ENCODE measurements around the gene ATP1B2. TPM values are rescaled to one million over a fixed set of nuclear protein-coding genes. Genes with fewer than 3 reads are reported as not detected.

Gene ATP1B2
- total RNA-seq, 1 donor from 2014 or later = 7.7 TPM

DNA sequence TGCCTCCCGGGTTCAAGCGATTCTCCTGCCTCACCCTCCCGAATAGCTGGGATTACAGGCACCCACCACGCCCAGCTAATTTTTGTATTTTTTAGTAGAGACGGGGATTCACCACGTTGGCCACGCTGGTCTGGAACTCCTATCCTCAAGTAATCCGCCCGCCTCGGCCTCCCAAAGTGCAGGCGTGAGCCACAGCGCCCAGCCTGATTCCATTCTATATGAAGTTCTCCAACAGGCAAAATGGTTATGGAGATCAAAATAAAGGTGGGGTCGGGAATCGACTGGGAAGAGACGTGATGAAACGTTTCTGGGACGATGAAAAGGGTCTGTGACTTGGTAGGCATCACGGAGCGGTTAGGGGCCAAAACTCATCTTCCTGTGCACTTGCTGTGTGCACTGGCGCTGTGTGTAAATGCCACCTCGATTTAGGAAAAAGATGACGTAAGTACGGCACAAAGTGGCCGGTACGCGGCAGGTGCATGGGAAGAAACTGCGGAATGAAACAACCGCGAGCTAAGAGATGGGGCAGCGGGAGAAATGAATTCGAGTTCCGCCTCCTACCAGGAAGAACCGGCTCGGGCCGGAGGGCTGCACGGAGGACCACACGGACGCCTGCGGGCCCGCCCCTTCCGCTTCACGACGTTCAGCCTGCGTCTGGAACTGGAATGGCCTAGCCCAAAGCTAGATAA lies 35.0 kb downstream of the ATP1B2 start:
- DNase-seq (ENCODE audit: low spot score) = peak; percentile 95

DNA sequence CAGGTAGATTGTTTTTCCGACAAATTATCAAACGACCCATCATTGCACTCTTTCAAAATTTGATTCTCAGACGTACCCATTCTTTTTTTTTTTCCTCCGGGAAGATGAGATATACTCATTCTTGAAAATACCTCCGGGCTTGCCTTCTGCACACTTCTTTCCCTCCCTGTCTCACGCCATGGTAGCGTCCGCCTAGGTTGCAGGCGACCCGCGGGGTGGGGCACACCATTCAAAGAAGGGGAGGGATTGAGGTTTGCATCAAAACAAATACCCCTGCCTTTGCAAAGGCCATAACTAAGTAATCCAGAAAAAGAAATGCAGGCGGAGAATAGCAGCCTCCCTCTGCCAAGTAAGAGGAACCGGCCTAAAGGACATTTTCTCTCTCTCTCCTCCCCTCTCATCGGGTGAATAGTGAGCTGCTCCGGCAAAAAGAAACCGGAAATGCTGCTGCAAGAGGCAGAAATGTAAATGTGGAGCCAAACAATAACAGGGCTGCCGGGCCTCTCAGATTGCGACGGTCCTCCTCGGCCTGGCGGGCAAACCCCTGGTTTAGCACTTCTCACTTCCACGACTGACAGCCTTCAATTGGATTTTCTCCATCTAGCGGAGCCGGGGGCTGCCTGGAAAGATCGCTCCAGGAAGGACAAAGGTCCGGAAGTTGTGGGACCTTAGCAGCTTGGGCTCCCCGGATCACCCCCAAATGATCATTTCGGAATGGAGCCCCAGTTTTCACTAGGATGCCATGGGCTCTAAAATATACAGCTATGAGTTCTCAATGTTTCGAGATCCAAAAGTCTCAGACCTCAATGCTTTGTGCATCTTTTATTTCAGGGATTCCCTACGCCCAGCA lies 35.7 kb downstream of the ATP1B2 start:
- peak; percentile 72 for DNase-seq (ENCODE audit: low spot score)

DNA sequence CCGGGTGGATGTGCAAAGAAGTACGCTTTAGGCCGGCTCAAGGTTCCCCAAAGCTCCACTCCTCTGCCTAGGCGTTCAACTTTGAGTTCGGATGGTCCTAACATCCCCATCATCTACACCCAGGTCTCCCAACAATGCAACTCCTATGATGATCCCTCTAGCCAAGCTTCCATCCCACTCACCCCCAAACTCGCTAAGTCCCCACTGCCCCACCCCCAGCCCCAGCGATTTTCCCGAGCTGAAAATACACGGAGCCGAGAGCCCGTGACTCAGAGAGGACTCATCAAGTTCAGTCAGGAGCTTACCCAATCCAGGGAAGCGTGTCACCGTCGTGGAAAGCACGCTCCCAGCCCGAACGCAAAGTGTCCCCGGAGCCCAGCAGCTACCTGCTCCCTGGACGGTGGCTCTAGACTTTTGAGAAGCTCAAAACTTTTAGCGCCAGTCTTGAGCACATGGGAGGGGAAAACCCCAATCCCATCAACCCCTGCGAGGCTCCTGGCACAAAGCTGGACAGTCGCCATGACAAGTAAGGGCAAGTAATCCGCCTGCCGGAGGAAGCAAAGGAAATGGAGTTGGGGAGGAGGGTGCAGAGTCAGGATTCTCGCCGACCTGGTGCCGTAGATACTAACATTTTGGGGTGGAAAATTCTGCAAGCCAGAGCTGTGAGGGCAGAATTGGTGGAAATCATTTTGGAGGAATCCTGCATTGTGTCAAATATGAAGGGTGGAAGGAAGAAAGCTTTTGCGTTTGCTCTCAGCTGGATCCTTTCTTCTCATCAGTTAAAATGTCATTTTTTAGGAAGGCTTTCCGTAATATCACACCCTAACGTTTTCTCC lies 36.6 kb downstream of the ATP1B2 start, which contains the start of gene TP53:
Gene TP53 (minus strand): TSS at position 419 of the 836 bp plus-strand sequence. CDS start 10,896 bp downstream, outside the sequence.
- peak; percentile 94 for DNase-seq (ENCODE audit: low spot score)

DNA sequence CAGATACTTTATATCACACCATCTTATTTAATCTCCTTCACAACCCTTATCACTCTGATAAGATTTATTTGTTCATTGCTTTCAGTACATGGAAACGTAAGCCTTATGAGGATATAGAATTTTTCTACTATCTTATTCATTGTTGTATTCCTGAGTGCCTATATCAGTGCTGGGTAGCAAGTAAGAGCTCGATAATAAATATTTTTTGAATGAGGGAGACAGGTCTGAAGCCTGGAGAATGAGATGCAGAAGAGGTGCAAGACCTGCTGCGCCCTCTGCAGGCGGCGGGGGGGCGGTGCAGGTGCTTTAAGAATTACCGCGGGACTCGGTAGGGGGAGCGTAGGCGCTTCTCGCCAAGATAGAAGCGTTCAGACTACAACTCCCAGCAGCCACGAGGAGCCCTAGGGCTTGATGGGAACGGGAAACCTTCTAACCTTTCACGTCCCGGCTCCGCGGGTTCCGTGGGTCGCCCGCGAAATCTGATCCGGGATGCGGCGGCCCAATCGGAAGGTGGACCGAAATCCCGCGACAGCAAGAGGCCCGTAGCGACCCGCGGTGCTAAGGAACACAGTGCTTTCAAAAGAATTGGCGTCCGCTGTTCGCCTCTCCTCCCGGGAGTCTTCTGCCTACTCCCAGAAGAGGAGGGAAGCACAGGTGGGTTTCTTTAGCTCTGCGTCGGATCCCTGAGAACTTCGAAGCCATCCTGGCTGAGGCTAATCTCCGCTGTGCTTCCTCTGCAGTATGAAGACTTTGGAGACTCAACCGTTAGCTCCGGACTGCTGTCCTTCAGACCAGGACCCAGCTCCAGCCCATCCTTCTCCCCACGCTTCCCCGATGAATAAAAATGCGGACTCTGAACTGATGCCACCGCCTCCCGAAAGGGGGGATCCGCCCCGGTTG lies 37.4 kb downstream of the ATP1B2 start, which contains the start of gene WRAP53:
Gene WRAP53 (plus strand): TSS at position 570 of the 900 bp plus-strand sequence. CDS start 172 bp downstream, at position 742.
- peak; percentile 98 for DNase-seq (ENCODE audit: low spot score)

DNA sequence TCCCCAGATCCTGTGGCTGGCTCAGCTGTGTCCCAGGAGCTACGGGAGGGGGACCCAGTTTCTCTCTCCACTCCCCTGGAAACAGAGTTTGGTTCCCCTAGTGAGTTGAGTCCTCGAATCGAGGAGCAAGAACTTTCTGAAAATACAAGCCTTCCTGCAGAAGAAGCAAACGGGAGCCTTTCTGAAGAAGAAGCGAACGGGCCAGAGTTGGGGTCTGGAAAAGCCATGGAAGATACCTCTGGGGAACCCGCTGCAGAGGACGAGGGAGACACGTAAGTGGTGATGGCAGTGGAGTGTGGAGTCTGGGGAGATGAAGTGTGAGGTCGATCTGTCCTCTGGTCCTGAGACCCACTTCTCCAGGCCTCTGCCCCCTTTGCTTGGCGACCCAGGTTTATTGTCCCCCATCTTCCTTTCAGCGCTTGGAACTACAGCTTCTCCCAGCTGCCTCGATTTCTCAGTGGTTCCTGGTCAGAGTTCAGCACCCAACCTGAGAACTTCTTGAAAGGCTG lies 38.1 kb downstream of the ATP1B2 start:
- DNase-seq (ENCODE audit: low spot score) = no peak

DNA sequence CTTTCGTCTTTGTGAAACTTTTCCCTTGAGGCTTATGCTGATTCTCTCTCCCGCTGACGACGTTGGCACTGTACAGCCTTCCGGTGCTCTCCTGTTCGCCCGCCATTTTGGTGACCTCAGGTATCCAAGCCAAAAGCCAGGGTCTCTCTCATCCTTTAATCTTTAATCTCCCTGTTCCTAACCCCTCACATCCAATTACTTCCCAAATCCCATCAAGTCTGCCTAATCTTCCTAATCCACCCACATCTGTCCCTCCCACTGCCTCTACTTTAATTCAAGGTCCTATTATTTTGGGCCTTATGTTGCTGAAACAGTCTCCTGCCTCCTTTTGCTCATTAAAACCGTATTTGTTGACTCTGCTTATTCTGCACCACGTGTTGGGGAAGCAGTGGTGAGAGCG lies 44.9 kb downstream of the ATP1B2 start:
- DNase-seq (ENCODE audit: low spot score) = no peak

DNA sequence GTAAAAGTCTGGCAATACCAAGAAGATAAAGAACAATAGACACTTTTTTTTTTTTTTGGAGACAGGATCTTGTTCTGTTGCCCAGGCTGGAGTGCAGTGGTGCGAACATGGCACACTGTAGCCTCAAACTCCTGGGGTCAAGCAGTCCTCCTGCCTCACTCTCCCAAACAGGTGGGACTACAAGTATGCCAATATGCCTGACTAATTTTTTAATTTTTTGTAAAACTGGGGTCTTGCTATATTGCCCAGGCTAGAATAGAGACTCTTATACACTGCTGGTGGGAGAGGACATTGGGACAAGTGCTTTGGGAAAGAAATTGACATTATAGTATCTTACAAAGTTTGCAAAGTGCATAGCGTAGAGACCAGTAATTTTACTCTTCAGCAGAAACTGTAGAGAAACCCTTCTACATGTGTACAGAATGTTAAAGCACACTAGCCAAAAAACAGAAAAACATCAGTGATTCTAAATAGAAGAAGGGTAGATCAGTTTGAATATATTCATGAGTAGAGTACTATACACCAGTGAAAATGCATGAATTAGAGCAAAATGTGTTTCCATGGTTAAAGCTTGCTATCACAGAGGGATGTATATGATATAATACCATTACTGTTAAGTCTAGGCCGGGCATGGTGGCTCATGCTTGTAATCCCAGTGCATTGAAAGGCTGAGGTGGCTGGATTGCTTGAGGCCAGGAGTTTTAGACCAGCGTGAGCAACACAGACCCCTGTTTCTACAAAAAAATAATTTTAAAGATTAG lies 47.3 kb downstream of the ATP1B2 start:
- no peak for DNase-seq (ENCODE audit: low spot score)

DNA sequence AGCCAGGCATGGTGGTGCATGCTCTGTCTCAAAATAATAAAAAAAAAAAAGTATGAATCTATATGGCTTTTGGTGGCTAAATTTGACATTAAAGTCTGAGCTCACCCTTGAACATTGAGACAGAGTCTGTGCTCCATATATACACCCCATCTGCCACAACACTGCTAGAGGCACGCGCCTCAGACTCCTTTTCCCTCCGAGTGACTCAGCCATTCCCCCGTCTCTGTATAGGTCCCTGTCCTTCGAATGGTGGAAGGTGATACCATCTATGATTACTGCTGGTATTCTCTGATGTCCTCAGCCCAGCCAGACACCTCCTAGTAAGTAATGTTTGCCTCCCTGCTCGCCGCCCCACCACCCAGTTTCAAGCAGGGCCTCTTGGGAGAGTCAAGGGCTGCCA lies 49.8 kb downstream of the ATP1B2 start:
- DNase-seq (ENCODE audit: low spot score) = no peak

DNA sequence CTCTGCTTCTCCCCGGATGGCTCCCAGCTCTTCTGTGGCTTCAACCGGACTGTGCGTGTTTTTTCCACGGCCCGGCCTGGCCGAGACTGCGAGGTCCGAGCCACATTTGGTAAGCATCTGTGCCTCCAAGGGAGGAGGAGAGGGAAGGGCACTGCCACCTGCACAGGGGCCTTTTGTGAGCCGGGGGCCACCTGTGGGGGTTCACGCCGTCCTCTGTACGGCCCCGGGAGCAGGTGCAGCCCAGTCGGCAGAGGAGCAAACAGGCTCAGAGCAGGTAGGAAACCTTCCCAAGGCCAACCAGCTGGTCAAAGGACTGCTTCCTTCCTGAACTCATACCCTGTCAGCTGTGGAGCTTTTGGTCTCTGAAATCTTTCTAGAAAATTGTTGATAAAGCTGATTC lies 51.0 kb downstream of the ATP1B2 start:
- DNase-seq (ENCODE audit: low spot score) = no peak

DNA sequence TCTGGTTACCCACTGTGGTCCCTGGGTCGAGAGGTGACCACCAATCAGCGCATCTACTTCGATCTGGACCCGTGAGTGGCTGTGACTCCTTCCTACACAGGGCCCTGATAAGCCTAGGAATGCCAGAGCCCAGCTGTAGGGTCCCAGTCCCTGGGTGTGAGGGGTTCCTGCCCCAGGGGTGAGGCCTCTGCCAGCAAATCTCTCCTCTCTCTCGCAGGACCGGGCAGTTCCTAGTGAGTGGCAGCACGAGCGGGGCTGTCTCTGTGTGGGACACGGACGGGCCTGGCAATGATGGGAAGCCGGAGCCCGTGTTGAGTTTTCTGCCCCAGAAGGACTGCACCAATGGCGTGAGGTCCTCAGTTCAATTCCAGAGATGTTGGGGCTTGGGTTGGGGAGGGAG lies 52.0 kb downstream of the ATP1B2 start:
- no peak for DNase-seq (ENCODE audit: low spot score)

DNA sequence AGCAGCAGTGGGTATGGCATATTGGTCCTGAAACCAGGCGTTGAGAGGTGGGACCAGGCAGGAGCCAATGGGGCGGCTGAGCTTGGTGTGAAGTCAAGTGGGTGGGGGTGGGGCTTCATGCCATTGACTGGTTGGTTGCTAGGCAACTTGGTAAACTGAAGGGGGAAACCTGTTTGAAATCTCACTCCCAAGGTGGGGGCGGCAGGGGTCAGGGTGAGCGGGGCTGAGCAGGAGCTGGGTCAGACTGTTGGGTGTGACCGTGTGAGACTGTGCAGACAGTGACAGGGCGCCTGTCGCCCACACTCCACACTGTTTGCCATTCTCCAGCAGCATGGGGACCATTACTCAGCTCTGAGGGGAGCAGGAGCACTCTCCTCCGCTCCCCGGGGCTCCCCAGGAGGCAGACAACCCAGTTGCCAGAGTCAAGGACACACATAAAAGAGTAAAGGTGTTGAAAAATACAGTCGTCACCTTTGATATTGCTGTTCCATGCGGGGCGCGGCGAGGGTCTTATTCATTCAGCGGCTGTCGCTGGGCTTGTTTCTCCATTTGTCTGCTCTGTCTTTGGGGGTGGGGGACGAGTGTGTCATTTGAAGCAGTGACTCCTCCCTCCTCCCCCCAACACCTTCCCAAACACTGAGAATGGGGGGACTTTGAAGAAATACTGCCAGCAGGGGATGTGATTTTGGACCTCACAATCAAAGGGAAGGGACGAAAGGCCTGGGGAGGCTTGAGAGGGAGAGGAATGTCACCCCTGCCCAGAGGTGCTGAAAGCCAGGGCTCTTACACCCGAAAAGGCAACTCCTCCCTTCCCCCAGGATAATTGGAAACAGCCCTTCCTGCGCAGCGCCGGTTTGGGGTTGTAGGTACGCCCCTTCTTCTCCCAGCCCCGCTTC lies 53.1 kb downstream of the ATP1B2 start:
- no peak for DNase-seq (ENCODE audit: low spot score)

DNA sequence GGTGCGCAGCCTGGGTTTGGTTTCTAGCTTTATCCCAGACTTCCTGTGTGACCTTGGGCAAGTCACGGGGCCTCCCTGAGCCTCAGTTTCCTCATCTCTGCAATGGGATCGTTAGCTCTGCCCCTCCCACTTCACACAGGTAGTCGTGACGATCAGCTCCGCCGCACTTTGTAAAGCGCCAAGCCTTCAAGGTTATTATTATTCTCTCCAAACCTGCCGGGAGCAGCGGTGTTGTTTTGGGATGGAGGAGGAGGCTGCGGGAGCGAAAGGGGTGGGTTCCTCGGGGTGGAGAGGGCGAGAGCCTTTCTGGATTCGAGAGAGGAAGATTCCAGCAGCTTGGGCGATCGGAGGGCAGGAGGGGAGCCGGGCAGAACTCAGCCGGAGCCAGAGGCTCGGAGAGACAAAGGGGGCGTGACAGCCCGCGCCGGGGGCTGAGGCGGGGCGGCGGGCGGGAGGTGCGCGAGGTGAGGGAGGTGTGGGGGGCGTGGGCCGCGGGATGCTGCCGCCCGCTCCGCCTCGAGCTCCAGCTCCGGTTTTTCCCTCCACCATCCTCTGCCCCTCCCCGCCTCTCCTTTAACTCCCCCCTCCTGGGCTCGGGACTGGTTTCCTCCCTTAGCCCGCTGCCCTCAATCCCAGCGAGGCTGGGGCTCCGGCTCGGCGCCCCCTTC lies 54.0 kb downstream of the ATP1B2 start, which contains the start of gene EFNB3:
Gene EFNB3 (plus strand): TSS at position 602 of the 668 bp plus-strand sequence. CDS start 397 bp downstream, outside the sequence.
- DNase-seq (ENCODE audit: low spot score) = no peak

DNA sequence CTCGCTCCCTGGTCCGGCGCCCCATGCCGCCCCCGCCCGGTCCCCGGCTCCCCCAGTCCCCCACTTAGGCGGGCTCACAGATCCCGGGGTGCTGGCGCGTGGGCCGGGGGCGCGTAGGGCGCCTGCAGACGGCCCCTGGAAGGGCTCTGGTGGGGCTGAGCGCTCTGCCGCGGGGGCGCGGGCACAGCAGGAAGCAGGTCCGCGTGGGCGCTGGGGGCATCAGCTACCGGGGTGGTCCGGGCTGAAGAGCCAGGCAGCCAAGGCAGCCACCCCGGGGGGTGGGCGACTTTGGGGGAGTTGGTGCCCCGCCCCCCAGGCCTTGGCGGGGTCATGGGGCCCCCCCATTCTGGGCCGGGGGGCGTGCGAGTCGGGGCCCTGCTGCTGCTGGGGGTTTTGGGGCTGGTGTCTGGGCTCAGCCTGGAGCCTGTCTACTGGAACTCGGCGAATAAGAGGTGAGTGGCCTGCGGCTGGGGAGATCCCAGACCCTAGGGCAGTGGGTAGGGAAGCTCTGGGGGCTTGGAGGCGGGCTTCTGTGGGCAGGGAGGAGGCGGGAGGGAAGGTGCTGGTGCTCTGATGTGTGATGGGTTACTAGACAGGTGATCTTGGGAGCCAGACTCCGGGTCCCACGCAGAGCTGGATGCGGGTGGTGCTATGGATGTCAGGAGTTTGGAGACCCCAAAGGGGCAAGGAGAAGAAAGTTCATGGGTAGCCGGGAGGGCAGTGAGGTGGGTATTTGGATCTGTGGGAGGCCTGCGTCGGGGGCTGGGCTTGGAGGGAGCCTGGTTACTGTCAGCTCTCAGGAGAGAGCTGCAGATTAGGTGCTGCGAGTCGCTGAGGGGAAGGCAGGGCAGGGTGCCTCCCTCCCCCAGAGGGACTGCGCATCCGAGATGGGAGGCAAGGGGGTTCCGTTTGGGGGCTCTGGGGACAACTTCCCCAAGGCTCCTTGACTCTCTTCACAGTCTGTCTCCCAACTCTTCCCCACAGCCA lies 54.8 kb downstream of the ATP1B2 start:
- no peak for DNase-seq (ENCODE audit: low spot score)

DNA sequence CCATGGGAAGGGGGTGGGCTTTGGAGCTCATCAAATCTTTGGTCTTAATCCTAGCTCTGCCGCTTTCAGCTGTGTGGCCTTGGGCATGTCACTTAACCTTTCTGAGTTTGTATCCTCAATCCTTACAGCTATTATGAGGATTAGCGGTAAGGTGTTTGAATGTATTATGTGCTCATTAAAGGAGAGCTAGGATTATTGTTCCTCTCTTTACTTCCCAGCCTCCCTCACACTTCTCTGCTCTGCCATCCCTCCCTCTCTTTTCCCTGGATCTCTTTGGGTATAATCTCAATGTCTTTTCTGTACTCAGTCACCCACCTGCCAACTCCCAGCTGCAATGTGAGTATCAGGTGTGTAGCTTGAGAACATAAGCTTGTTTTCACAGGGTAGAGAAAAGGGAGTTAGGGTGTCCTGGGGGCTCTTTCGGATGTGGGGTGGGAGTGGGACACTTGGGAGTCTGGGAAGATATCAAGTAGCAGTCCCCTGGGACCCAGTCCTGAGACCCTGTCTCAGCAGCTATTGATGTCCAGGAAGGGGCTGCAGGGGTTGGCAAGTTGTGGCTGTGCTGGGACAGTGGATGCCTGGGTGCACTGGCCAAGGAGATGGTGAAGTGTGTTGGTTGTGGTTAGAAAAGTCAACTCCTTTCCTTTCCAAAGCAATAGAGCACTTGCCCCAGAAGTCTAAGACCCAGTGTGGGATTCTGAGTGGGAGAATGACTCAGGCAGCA lies 56.1 kb downstream of the ATP1B2 start:
- DNase-seq (ENCODE audit: low spot score) = no peak

Measured in mucosa of gallbladder (tissue), 1 donor.